ENCODE results near the gene LAD1.

Gene LAD1

DNA sequence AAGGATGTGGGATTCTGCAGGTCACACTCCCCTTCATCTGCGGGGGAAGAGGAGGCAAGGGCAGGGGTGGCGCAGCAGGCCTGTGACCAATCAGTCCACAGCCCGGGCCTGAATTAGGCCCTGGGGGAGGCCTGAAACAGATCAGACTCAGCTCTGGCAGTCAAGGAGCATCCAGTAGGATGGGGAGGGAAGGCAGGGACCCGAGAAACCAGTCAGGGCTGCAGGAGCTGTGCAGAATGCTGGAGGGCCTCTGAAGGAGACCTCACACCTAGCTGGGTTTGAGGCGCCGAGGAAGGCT lies 34.4 kb downstream of the LAD1 start:
- DNase-seq (ENCODE audit: low read depth in 3 of 3) = no peak

DNA sequence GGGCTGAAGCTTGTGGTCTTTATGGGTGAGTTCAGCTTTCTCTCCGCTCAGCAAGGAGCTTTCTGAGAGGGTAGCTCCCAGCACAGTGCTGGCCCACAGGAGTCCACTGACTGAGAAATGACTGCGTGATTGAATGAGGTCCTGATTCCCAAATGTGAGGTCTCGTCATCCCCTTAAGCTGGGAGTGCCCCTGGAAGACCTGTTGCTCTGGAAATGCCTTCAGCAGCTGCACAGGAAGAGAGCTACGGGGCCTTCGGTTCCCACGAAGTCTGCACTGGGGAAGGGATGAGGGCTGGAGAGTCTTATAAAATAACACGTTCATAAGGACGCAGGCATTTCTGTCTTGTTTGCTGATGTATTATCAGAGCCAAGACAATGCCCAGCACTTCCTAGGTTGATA lies 35.7 kb downstream of the LAD1 start:
- no peak for DNase-seq (ENCODE audit: low read depth in 3 of 3)

DNA sequence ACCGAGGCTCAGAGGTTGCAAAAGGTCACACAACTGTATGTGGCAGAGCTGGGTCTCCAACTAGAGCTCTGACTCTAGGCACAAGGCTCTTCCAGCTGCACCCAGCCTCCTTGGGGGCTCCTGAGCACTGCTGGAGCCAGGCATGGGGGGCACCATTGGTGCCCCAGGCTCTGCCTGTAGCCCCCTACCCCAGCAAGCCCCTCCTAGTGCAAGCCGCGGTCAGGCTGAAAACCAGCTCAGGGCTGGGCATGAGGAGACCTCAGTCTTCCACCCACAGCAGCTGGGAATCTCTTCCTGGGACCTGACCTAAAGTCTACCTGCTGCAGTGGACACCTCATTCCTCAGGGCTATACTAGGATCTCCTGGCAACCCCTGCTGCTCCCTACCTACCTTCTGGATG lies 36.2 kb downstream of the LAD1 start:
- no peak for DNase-seq (ENCODE audit: low read depth in 3 of 3)

DNA sequence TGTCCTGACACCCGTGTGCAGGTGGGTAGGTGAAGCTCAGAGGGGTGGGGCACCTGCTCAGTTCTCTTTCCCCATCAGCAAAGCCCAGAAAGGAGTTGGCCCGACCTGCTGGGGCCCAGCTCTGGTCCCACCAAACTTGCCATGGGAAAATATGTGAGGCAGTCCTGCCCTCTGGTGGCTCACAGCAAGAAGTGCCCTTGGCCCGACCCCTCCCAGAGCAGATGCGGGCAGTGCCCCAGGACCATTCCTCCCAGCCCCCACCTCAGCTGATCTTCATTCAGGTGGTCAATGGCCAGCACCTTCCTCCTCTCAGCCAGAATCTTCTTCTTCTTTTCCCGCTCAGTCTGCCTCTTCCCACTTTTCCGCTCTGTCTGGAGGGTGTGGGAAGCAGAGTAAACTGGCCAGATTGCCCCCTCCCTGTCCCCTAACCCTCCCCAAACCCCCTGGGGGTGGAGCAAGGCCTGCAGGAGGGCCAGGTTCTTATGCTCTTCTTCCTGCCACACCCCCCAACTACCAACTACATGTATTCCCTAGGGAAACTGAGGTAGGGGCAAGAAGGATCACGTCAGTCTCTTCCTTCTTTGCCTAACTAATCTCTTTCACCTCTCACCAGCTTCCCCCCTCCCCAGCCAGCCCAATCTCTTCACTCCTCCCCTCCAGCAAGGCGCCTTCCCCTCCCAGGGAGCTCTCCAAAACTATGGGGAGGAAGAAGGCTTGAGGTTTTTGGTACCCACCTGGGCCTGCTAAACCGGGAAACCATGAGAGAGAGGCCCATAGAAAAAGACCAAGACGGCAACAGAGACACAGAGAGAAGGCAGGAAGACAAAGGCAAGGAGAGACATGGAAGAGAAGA lies 37.2 kb downstream of the LAD1 start:
- peak in 2 of 3 donors; percentile 4 to 18 for DNase-seq (ENCODE audit: low read depth in 3 of 3)

DNA sequence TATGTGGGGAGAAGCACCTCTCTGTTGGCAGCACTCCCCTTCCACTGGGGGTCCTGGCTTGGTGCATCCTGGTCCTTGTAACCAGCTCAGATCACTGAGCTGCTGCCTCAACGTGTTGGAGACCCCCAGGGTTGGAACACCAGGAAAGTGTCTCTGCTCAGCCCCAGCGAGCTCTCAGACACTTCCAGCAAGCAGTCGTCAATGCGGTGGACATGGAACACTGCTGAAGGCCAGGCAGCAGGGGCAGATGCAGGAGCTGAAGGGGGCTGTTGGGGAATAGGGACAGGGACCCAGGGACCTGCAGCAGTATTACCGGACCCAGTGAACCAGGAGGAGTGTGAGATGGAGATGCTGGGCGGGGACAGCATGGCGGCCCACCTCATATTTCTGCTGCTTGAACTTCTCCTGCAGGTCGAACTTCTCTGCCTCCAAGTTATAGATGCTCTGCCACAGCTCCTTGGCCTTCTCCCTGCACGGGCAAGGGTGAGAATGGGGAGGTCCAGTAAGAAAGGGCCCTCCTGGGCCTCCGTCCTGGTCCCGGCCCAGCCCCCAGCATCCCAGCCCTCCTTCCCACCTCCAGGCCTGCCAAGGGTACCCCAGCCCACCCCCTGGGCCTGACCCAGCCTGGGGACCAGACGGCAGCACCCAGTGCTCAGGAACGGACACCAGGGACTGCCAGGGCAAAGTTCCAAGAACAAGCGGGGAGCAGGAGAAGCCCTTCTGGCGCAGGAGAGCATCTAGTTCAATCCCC lies 38.0 kb downstream of the LAD1 start:
- DNase-seq (ENCODE audit: low read depth in 3 of 3) = no peak

DNA sequence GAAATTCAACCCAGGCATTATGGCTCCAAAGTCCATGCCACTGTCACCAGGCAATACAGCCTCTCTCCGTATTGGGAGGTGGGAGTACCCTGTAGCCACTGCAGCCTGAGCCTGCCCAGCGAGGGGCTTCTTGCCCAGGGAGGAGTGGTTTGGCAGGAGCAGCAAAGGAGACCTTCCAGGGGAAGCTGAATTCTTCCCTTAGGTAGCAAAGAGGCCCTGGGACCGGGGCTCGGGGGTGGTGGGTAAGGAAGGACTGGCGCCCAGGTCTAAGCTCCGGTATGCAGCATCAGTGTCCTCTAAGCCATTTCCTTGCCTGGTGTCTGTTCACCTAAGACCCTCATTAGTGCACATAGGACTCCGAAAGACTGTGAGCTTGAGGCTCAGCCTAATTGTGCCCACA lies 38.6 kb downstream of the LAD1 start:
- DNase-seq (ENCODE audit: low read depth in 3 of 3) = no peak

DNA sequence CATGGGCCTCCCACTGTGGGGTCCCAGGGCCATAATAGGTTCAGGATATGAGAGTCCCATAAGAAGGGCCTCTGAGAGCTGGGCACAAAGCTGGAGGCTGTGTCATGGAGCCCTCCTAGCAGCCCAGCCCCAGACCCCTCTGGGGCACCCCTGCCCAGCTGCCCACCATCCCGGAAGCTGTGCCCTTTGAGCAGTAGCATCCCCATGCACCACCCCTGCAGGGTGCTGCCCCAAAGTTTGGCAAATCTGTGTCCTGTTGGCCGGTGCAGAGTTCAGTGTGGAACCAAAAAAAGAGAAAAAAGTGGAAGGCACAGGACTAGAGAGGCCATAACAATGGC lies 39.3 kb downstream of the LAD1 start:
- DNase-seq (ENCODE audit: low read depth in 3 of 3) = no peak

DNA sequence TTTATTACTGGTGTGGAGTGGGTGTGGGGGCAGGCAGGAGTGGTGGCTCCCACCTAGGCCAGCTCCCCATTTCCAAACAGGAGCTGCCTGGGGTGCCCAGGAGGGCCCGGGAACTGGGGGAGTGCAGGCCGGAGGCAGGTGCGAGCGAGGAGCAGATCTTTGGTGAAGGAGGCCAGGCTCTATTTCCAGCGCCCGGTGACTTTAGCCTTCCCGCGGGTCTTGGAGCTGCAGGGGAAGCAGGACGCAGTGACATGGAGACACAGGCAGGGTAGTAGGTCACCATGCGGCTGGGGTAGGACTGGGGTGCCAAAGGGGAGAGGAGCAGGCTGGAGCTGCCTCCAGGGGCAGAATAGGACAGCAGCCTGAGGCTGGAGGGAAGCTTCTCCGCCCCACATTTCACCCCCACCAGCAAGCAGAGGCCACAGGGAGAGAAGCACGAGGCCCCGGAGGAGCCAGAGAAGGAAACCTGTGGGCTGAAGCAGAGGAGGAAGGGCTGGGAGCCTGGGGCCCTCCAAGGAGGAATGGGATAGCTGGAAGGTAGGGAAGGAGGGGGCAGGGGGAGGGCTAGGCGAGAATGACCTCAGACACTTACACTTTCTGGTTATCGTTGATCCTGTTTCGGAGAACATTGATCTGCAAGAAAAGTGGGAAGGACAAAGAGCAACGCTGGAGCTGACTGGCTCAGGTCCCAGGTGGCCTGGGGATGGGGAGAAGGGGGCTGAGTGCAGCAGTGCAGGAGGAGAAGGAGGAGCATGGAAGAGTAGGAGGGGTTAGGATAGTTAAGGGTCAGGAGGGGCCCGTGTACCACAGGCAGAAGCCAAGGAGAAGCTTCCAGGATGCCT lies 39.9 kb downstream of the LAD1 start:
- no peak for DNase-seq (ENCODE audit: low read depth in 3 of 3)

DNA sequence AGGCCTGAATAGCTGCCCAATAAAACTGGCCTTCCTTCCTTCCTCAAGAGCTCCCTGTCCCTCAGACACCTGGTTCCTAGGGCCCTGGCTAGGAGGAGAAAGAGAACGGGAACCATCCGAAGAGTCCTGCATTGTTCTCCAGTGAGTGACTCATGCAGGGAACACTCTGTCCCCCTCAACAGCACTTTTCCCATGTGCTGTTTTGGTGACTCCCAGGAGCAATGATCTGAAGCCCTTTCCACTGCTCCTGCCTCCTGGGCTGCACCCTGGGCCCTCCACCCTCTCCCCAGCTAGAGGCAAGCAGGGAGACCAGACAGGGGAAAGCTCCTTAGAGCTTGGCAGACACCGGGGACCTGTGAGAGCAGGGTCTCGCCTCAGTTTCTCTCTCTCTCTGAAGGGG lies 40.5 kb downstream of the LAD1 start:
- no peak for DNase-seq (ENCODE audit: low read depth in 3 of 3)

DNA sequence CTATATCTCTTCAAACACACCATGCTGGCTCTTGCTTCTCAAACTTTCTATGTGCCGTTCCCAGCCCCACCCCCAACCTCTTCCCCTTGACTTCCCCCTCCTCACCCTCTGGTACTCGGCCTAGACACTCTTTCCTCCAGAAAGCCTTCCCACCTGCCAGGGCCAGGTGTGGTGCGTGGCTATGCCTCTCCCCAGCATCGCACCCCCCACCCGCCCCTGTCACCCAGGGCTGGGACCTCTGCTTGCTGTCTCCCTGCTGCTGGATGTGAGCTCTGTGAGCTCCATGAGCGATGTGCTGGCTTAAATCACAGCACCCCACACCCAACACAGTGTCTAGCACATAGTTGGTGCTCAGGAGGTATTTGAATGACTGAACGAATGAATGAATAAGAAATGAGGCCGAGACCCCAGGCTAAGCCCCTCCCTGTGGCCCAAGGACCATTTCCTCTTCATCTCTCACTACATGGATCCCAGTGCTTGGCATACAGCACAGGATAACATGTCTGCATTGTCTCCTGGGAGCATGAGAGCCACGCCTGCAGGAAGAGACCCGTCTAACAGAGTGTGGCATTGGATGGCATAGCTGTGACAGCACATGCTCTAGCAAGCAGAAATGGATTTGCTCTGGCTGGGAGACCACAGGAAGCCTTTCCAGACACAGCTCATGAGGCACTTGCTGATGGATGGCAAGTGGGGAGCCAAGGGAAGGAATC lies 41.3 kb downstream of the LAD1 start:
- no peak for DNase-seq (ENCODE audit: low read depth in 3 of 3)

DNA sequence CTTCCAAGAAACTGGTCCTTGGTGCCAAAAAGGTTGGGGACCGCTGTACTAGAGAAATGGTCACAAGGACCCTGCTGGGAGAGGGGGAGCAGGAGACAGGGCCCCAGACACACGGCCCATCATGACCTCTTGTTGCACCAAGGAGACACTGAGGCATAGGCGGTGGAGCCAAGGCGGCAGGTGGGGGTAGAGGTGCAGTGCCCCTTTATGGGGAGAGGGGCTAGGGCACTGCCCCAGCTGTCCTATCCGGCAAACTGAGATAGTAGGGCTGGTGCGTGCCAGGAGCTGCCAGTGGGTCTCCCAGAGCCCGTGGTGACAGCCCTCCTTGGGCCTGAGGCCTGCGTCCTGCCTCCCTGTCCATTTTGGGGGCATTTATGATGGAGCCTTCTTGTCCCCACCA lies 41.9 kb downstream of the LAD1 start:
- no peak for DNase-seq (ENCODE audit: low read depth in 3 of 3)

DNA sequence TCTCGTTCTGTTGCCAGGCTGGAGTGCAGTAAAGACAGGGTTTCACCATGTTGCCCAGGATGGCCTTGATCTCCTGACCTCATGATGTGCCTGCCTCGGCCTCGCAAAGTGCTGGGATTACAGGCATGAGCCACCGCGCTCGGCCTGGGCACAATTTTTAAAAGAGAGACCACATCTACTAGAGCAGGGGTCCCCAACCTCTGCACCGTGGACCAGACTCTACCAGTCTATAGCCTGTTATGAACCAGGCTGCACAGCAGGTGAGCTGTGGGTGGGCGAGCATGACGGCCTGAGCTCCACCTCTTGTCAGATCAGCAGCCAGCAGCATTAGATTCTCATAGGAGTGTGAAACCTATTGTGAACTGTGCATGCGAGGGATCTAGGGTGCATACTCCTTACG lies 42.4 kb downstream of the LAD1 start:
- no peak for DNase-seq (ENCODE audit: low read depth in 3 of 3)

DNA sequence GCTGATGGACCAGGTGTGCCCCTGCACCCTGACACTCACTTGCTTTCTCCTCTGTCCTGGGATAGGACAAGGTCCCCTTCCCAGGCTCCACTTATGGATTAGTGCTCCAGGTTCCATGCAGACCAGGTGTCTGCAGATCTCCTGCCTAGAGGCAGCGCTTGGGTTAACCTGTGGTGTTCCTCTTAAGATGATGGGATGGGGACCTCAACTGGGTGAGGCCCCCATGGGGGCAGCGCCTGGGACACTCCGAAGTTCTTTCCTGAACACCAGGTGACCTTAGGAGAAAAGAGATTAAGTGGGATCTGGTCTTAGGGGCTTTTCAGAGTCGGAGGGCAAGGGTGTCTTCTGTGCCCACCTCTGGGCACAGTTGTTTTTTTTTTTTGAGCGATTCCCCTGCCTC lies 42.9 kb downstream of the LAD1 start:
- no peak for DNase-seq (ENCODE audit: low read depth in 3 of 3)

DNA sequence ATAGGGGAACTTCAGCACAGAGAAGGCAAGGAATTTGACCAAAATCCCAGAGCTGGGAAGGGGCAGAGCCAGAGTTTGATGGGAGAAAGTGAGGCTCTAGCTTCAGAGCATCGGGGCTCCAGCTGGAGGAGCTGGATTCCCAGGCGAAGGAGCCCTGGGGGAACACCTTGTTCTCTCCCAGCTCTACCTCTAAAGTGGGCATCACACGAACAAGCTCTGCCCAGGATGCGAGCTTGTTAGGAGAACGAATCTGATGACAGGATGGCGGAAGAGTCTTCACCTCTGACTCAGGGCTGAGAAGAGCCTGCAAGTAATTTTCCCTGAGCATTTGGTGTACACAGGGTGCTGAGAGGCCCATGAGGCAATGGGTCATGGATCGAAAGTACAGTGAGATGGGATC lies 43.7 kb downstream of the LAD1 start:
- no peak for DNase-seq (ENCODE audit: low read depth in 3 of 3)

DNA sequence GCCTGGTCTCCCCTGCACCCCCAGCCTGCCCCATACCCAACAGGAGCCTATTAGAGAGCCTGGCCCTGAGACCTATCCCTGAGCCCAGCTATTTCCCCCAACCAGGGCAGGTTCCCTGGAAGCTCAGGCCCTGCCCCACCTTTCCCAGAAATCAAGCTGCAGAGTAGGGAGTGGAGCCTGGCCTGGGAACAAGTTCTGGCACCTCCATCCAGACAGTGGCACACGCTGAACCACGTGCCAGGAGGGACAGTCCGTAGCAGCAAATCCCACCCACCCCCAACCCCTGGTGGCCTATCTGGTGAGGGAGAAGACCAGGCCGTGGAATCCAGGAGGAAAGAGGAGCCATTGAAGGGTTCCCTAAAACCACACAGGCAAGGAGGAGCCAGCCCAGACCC lies 44.2 kb downstream of the LAD1 start:
- DNase-seq (ENCODE audit: low read depth in 3 of 3) = no peak

DNA sequence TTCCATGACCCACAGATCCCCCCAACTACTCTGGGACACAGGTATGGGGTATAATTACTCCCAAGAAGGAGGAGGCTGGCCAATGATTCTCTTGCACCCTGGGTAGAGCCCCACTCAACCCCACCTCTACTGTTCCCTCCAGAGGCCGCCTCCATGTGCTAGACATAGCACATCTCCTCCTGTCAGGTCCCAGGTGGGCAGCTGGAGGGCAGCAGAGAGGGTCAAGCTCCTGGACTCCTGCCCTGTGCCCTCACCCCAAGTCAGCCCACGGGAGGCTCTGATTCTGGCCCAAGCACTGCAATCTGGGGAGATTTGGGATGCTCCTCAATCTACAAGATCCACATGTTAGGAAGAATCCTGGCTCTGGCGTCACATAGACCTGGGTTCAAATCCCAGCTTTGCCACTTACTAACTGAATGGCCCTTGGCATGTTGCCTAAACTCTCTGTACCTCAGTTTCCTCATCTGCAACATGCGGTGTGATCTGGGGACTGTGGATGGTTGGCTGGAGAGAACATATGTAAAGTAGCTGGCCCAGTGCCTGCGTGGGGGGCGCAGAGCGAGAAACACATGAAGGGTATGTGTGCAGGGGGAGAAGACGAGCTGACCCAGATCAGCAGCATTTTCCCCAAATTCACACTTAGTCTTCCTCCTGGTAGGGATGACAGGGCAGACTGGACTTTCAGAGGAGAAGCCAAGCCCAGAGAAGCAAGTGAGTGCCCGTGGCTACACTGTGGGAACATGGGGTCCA lies 44.8 kb downstream of the LAD1 start:
- no peak for DNase-seq (ENCODE audit: low read depth in 3 of 3)

DNA sequence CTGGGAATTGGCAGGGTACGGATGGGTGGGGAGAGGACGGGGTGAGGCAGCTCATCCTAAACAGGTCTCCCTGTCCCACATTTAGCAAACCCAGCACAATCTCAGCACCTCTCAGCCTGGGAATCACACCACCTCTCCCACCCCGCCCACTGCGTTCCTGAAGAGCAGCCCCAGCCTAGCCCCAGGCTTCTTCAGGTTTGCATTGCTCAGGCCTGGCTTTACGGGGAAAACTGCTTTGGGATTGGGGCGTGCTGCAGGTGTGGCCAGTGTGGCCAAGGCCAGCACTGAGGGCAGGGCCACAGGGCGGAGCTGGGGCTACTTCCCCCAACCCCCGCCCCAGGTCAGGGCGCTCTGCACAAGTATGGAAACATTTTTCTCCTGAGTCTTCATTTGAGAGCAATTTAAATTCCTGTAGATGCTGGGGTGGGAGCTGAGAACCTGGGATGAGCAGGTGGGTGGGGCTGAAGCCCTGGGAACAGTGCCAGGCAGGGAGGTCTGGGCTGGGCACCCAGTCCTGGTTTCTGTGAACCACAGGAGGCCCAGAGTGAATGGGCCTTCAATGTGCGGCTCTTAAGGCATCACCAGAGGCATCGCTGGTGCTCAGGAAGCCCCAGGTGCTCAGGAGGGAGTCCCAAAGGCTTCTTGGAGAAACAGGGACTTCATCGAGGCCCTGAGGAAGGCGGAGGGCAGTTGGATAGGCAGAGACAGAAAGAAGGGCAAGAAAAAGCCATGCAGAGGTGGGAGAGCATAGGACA lies 45.8 kb downstream of the LAD1 start:
- DNase-seq (ENCODE audit: low read depth in 3 of 3) = no peak

DNA sequence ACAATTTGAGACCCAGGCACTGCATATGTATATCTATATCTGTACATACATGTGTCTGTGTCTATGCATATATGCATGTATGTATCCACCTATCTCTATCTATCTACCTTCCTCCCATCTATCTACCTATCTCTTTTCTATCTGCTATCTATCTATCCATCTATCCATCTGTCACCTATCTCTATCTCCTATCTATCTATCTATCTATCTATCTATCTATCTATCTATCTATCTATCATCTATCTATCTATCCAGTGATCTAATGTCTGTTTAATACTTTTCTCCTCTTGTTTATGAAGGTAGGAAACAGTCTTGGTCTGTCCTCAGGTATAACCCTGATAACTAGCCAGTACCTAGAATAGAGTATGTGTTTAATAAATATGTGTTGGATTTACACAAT lies 47.5 kb downstream of the LAD1 start:
- DNase-seq (ENCODE audit: low read depth in 3 of 3) = no peak

DNA sequence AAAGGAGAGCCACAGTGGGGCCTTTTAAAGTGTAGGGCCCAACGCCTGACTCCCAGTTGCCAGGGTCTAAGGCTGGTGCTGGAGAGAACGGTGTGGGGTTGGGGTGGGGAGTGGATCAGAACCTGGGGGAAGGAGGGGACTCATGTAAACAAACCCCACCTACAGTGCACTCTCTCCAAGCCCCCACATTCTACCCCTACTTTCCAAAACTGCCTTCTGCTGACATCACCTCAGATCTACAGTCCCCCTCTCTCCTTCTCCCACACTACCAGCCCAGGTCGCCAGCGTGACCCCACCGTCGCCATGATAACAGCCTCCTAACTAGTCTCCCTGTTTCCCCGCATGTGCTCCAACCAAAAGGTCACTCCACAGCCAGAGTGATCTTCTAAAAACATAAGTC lies 48.2 kb downstream of the LAD1 start:
- no peak for DNase-seq (ENCODE audit: low read depth in 3 of 3)

DNA sequence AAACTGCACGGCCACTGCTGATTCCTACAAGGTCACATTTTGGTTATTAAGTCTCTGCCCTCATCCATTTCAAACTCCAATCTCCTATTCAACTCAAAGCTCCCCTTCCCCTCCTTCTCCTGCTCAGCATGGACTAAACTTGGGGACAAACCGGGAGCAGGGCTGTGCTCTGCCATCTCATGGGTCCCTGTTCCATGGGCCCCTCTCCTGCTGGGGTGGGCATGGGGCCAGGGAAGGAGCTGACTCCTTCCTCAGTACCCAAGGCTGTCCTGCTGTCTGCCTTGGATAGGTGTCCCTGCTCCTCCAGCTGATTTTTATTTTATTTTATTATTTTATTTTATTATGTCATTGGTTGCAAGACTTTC lies 48.8 kb downstream of the LAD1 start:
- no peak for DNase-seq (ENCODE audit: low read depth in 3 of 3)

DNA sequence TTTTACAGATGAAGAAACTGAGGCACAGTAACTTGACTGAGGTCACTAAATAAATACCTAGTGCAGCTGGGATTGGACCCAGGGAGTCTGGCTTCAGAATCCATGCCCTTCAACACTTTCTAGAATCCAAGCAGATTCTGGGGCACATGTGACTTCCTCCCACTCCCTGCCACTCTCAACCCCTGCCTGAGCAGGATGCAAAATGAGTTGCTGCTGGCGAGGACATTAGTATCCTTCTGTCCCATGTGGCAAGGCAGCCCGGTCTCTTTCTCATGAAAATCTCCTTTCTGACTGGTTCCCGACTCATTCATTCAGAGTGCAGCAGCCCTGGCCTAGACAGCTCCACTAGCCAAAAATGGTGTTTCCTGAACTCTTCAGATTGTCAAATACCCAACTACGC lies 50.0 kb downstream of the LAD1 start:
- DNase-seq (ENCODE audit: low read depth in 3 of 3) = no peak

Measured in stimulated activated CD4-positive, alpha-beta T cell treated with anti-CD3 and anti-CD28 coated beads, TNF-alpha, amount 100 ng/mL, for 48 hours (primary cell).